HFFc6 (cell line): ENCODE data around the gene PKP4. TPM values are rescaled to one million over a fixed set of nuclear protein-coding genes. Genes with fewer than 3 reads are reported as not detected.

Source experiments
- DNase-seq: peaks from one replicate; pipeline ENCODE4 v3.0.0-alpha.2; 2018
- H3K27ac Mint-ChIP-seq: 2 replicates; pipeline ENCODE4 v1.8.0; 2020; ENCODE audit warnings: mild to moderate bottlenecking, mixed read lengths
- H3K27me3 Mint-ChIP-seq: 2 replicates; pipeline ENCODE4 v1.8.0; 2021; ENCODE audit warnings: mild to moderate bottlenecking, moderate library complexity, mixed read lengths; ENCODE audit not compliant: insufficient read depth
- H3K36me3 Mint-ChIP-seq: 2 replicates; pipeline ENCODE4 v1.8.0; 2021; ENCODE audit warnings: low read depth, mixed read lengths
- H3K4me1 Mint-ChIP-seq: 2 replicates; pipeline ENCODE4 v1.8.0; 2020; ENCODE audit warnings: low read depth, mixed read lengths
- H3K4me3 Mint-ChIP-seq: 2 replicates; pipeline ENCODE4 v1.8.0; 2020; ENCODE audit warnings: mild to moderate bottlenecking, moderate library complexity, mixed read lengths
- H3K9me3 Mint-ChIP-seq: 2 replicates; pipeline ENCODE4 v1.8.0; 2020; ENCODE audit warnings: mild to moderate bottlenecking, mixed read lengths
- CTCF ChIP-seq: fragments of 200-600 bp; sonication (generic); IDR thresholded peaks from 2 replicates; pipeline ENCODE4 v1.5.0; 2021; ENCODE audit warnings: antibody characterized with exemption, mild to moderate bottlenecking
- total RNA-seq, 6 experiments: library from RNA; stranded (reverse); fragmentation: NEBNext Ultra II Directional; extraction: Animal tissue kit (Norgen Biotek cat#: 25700); gene quantifications; 2 replicates in 1 of 6; 3 replicates in 5 of 6; pipeline ENCODE4 v1.2.3, GENCODE V29; 2021

The PKP4 gene
- total RNA-seq, 6 experiments from 2014 or later: 35.9 to 48.9 (median 43.5) TPM

DNA sequence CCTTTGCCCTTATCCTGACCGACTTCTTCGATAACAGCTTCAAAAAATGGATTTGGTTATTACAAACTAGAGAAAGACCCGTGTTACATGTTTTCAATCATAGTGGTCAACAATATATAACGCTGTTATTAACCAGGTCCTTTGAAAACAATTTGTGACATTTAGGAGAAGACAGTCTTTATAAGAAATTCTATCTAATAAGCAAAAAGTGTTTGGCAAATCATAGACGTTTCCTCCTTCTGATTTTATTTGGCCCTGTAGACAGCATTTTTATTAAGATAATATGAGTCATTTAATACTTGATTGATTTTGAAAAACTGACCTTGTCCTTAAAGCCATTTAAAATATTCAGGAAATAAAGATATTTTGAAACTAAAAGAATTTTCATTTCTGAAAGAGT is 177.9 kb downstream of the PKP4 start:
- H3K27me3 Mint-ChIP-seq: no peaks in the 10 kb centered on the region; the same call in 1 of the 2 replicates
- no peak for DNase-seq
- peaks cover 8% of the 10 kb centered on the region for H3K4me1 Mint-ChIP-seq
- peaks cover 28% of the 10 kb centered on the region for H3K36me3 Mint-ChIP-seq
- no peak overlapping the region for H3K27ac Mint-ChIP-seq
- no peak overlapping the region for H3K4me3 Mint-ChIP-seq
- no peaks in the 10 kb centered on the region for H3K9me3 Mint-ChIP-seq
- TF ChIP-seq CTCF: no peak

- no peak for DNase-seq
- no peaks in the 10 kb centered on the region for H3K27me3 Mint-ChIP-seq
- no peak overlapping the region for H3K27ac Mint-ChIP-seq
- peaks cover 8% of the 10 kb centered on the region for H3K4me1 Mint-ChIP-seq
- H3K4me3 Mint-ChIP-seq: no peak overlapping the region
- peaks cover 35% of the 10 kb centered on the region for H3K36me3 Mint-ChIP-seq
- TF ChIP-seq CTCF: no peak
- no peaks in the 10 kb centered on the region for H3K9me3 Mint-ChIP-seq
Observed at GRCh38 chr2:158635961-158636601, 179.3 kb downstream of the PKP4 start.

- Mint-ChIP-seq H3K4me3 (no peak overlapping the region), H3K4me1 (peaks cover 8% of the 10 kb centered on the region), H3K36me3 (peaks cover 29% of the 10 kb centered on the region), H3K9me3 (no peaks in the 10 kb centered on the region), H3K27ac (no peak overlapping the region), H3K27me3 (no peaks in the 10 kb centered on the region)
- TF ChIP-seq CTCF: no peak
- no peak for DNase-seq
Observed at GRCh38 chr2:158637357-158637756, 180.6 kb downstream of the PKP4 start.

DNA sequence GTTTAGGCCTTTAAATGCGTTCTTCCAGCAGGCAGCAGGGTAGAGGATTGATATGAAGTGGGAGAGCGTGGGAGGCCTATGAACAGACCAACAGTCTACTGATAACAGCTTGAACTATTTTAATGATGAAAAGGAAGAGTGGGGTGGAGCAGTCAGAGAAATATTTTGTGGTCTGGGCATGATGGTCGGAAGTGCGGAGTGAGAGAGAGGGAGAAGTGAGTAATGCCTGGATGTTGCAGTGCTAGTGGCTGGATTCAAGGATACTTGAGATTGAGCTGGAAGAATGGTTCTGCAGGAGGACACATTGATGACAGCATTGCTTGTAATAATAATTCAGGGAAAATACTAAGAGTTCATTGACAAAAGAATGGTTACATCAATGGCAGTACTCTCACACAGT is 187.4 kb downstream of the PKP4 start:
- Mint-ChIP-seq H3K4me3 (no peak overlapping the region), H3K27me3 (no peaks in the 10 kb centered on the region; the same call in 1 of the 2 replicates), H3K27ac (peak overlapping the region; percentile 63), H3K9me3 (no peaks in the 10 kb centered on the region), H3K4me1 (peaks cover 18% of the 10 kb centered on the region), H3K36me3 (peaks cover 30% of the 10 kb centered on the region)
- DNase-seq: peak; percentile 85
- TF ChIP-seq CTCF: no peak

DNA sequence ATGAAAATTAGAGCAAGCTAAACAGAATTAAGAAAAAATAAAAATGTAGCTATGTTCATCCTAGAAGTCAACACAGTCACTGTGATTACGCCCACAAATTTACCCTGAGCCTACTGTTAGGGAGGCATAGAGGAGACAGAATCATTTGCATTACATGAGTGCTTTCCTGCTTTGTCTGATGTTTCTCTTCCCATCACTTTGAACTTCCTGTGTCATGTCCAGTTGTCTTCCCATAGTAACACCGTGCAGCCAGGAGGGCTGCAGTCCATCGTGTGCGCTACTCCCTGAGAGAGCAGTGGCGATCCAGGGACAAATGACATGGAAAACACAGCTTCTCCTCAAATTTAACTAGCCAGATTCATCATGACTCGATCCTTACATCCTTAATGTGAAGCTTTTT is 188.5 kb downstream of the PKP4 start:
- TF ChIP-seq CTCF: no peak
- Mint-ChIP-seq H3K9me3 (no peaks in the 10 kb centered on the region), H3K27ac (no peak overlapping the region), H3K4me3 (no peak overlapping the region), H3K4me1 (peaks cover 18% of the 10 kb centered on the region), H3K36me3 (peaks cover 26% of the 10 kb centered on the region), H3K27me3 (no peaks in the 10 kb centered on the region; the same call in 1 of the 2 replicates)
- no peak for DNase-seq
